Choroid plexus epithelial cell (primary cell): ENCODE results near the gene MAGEF1.

ENCODE experiments used
- DNase-seq: peaks from one replicate; pipeline ENCODE4 v3.0.0-alpha.2; 2010; ENCODE audit warnings: low read depth
- H3K4me3 ChIP-seq: 2 replicates; pipeline ENCODE4 v1.5.1; 2011; ENCODE audit warnings: low read depth, mild to moderate bottlenecking, control low read depth, low read length, moderate library complexity
- TF ChIP-seq, protein P1 (sequence below): conservative IDR thresholded peaks from 2 replicates; pipeline ENCODE4 v1.5.1; 2011; ENCODE audit warnings: low read depth, mild to moderate bottlenecking, control low read depth, inconsistent platforms, low read length, moderate library complexity

Gene MAGEF1, protein sequence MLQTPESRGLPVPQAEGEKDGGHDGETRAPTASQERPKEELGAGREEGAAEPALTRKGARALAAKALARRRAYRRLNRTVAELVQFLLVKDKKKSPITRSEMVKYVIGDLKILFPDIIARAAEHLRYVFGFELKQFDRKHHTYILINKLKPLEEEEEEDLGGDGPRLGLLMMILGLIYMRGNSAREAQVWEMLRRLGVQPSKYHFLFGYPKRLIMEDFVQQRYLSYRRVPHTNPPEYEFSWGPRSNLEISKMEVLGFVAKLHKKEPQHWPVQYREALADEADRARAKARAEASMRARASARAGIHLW

DNA sequence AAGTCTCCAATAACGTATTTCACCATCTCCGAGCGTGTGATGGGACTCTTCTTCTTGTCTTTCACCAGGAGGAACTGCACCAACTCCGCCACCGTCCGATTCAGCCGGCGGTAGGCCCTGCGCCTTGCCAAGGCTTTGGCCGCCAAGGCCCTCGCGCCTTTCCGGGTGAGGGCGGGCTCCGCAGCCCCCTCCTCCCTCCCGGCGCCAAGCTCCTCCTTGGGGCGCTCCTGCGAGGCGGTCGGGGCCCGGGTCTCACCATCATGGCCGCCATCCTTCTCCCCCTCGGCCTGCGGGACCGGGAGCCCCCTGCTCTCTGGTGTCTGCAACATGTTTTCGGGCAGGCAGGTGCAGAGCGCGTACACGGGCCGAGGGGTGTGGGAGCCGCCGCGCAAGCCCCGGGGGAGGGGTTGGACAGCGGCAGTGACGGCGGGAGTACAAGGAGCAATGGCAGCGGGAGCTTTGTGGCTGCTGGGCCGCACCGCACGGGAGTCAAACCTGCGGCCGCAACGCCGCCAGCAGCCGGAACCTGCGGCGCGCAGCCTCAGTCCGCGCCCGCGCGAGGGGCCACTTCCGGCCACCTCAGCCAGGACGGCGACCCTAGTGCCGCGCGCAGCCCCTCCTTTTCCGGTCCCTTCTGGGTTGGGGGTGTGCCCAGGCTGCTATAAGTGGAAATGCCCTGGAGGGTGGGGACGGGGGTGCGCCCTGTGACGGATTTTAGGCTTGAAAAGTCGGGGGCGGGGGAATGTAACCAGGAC lies at the start of gene MAGEF1:
MAGEF1 (minus strand) TSS at position 572 of the 755 bp plus-strand sequence; CDS start at position 329, 243 bp downstream.
- peak; percentile 73 for DNase-seq
- H3K4me3 ChIP-seq, result peak within 1 kb of the TSS; percentile 86
- TF ChIP-seq, protein P1, sequence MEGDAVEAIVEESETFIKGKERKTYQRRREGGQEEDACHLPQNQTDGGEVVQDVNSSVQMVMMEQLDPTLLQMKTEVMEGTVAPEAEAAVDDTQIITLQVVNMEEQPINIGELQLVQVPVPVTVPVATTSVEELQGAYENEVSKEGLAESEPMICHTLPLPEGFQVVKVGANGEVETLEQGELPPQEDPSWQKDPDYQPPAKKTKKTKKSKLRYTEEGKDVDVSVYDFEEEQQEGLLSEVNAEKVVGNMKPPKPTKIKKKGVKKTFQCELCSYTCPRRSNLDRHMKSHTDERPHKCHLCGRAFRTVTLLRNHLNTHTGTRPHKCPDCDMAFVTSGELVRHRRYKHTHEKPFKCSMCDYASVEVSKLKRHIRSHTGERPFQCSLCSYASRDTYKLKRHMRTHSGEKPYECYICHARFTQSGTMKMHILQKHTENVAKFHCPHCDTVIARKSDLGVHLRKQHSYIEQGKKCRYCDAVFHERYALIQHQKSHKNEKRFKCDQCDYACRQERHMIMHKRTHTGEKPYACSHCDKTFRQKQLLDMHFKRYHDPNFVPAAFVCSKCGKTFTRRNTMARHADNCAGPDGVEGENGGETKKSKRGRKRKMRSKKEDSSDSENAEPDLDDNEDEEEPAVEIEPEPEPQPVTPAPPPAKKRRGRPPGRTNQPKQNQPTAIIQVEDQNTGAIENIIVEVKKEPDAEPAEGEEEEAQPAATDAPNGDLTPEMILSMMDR, result no peak

DNA sequence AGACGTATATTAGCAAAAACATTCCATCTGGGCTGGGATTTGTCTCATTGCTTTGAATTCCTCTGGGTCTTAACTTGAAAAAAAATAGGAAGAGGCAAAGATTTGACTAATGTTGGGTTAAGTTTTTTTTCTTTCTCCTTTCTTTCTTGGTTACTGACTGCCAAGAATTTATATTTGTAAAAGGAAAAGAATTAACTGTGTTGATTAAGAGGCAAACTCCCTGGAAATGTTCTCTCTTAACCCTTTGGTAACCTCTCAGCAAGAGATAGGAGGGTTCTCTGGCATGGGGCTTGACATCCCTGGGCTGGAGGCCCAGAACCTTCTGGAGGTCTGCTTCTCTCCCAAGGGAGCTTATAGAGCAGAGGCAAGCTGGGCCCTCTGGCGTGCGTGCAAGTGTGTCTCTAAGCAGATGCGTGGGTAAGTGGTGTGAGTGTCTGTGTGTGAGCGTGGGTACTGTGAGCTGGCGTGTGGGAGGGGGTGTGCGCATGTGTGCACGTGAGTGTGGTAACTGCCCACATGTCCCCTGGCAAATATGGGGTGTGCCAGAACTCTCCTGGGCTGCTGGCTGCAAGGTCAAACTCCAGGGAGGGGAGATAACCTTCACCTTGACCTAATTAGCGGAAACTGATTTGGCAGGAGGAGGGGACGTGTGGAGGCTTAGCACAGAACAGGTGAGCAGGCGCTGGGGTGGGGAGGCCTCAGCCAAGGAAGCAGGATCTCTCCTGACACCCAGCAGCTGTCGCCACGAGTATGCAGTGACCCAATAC lies 49.4 kb upstream of the MAGEF1 start:
- TF ChIP-seq, protein P1, result no peak
- H3K4me3 ChIP-seq, result no peak overlapping the region
- peak; percentile 39 for DNase-seq

DNA sequence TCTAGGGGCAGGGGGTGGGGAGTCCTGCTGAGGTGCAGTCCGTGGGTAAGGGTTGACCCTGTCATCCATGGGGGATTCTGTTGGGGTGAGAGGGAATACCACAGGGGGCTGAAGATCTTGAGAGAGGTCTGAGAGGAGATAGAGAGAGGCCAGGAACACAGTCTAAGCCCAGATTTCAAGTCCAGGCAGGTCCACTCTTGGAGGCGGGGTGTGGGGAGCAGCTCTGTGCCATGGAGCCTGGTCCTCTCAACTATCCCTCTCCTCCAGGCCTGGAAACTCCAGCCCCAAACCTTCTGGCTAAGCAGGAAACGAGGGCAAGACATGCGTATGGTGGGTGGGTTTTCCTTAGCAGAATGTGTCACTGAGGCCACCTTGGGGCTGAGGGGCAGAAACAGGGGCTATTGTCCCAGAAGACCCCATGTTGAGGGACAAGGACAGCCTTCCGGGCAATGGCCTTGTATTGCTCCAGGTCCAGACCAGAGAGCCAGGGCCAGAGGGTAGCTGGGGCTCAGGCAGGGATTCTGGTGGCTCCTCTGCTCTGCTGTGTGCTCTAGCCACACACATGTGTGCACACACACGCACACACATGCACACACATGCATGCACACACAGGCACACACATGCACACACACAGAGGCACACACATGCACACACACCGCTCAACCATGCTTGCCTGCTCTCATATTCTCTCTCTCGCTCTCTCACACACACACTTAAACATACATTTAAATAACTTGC lies 48.6 kb upstream of the MAGEF1 start:
- no peak for DNase-seq
- no peak overlapping the region for H3K4me3 ChIP-seq
- TF ChIP-seq, protein P1, result no peak

DNA sequence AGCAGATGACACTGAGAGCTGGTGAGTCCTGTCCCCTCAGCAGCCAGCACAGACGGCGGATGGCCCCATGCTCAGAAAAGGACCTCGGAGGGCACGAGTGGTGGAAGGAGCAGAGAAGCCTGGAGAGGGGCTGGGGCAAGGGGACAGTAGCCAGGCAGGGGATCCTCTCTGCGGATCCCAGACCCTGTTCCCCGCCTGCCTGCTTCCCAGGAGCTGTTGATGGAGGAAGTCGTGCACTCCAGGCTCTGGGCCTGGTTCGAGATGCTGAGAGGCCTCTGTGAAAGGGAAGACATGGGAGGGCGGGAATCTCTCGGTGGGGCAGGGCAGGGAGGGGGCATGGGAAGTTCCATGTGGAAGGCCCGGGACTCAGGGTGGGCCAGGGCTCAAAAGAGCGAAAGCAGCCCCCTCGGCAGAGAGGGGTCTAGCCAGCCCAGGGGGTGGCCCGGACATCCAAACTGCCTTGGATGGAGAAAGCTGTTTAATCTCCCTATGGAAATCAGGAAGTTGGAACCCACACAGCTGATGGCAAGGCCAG lies 47.9 kb upstream of the MAGEF1 start:
- TF ChIP-seq, protein P1, result no peak
- no peak for DNase-seq
- no peak overlapping the region for H3K4me3 ChIP-seq

DNA sequence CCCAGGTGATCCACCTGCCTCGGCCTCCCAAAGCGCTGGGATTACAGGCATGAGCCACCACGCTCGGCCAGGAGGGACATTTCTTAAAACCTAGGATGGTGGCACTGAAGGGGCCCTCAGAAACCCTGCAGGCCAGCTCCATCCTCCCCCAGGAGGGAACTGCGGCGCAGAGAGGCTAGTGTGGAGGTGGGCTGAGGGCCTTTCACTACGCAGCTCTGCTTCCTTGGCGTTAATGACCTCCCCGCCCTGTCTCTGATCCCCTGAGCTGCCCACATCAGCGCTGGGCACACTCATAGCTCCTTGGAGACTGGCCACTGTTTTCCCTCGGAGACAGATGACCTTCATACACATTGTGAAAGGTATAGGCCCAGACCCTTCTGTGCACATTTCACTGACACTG lies 46.2 kb upstream of the MAGEF1 start:
- no peak for DNase-seq
- TF ChIP-seq, protein P1, result no peak
- H3K4me3 ChIP-seq, result no peak overlapping the region

DNA sequence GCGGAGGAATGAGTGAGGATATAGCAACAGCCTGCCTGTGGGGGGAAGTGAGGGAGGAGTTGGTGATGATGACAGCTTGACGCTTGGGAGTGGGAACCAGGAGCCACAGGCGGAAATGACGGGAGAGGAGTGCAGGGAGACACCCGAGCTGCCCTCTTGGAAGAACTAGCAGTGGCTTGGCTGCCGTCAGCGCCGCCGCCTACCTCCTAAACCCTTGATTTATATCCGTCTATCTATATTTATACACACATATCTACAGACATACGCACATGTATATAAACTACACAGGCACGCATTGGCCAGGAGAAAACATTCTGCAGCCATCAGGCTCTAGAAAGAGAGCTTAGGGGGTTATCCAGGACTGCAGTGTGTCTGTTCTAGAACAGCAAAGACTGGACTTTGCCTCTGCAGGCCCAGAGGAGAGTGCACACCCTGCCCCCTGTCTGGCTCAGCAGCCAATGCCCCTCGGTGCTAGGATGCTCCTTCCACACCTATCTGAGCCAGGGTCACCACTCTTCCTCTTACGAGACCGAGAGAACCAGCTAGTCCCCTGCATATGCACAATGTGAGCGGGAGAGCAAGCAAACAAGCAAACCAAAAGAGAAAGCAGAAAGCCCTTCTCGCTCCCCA lies 45.3 kb upstream of the MAGEF1 start:
- TF ChIP-seq, protein P1, result no peak
- DNase-seq, result peak; percentile 66
- H3K4me3 ChIP-seq, result no peak overlapping the region
